ENCODE measurements around the gene SMARCA2. TPM values are rescaled to one million over a fixed set of nuclear protein-coding genes. Genes with fewer than 3 reads are reported as not detected.

Gene SMARCA2
- total RNA-seq, 1 donor, result 84.0 TPM

- H3K4me3 ChIP-seq (ENCODE audit: low read depth, low read length), result no peak overlapping the region
- no peak for TF ChIP-seq CTCF (IDR thresholded peaks at IDR 0.05; ENCODE audit: insufficient read depth, low read length)
- peak; percentile 25 for DNase-seq (ENCODE audit: low read depth)
Measured at GRCh38 chr9:2060424-2060823, 45.3 kb downstream of the SMARCA2 start.

- TF ChIP-seq CTCF (IDR thresholded peaks at IDR 0.05; ENCODE audit: insufficient read depth, low read length), result no peak
- no peak for DNase-seq (ENCODE audit: low read depth)
Measured at GRCh38 chr9:2065704-2066103, 50.6 kb downstream of the SMARCA2 start.

GRCh38 chr9:2066312-2067273, 51.4 kb downstream of the SMARCA2 start:
- DNase-seq (ENCODE audit: low read depth), result peak; percentile 6
- H3K4me3 ChIP-seq (ENCODE audit: low read depth, low read length), result no peak overlapping the region
- TF ChIP-seq CTCF (IDR thresholded peaks at IDR 0.05; ENCODE audit: insufficient read depth, low read length), result no peak

More at GRCh38 chr9:2065704-2066103, 50.6 kb downstream of the SMARCA2 start:
- H3K4me3 ChIP-seq (ENCODE audit: low read depth, low read length), result no peak overlapping the region

GRCh38 chr9:2072752-2073405, 57.7 kb downstream of the SMARCA2 start:
- H3K4me3 ChIP-seq (ENCODE audit: low read depth, low read length), result no peak overlapping the region
- no peak for DNase-seq (ENCODE audit: low read depth)
- no peak for TF ChIP-seq CTCF (IDR thresholded peaks at IDR 0.05; ENCODE audit: insufficient read depth, low read length)

GRCh38 chr9:2082772-2083171, 67.6 kb downstream of the SMARCA2 start:
- H3K4me3 ChIP-seq (ENCODE audit: low read depth, low read length), result no peak overlapping the region
- DNase-seq (ENCODE audit: low read depth), result no peak
- no peak for TF ChIP-seq CTCF (IDR thresholded peaks at IDR 0.05; ENCODE audit: insufficient read depth, low read length)

- DNase-seq (ENCODE audit: low read depth), result no peak
- TF ChIP-seq CTCF (IDR thresholded peaks at IDR 0.05; ENCODE audit: insufficient read depth, low read length), result no peak
Measured at GRCh38 chr9:2083479-2083878, 68.3 kb downstream of the SMARCA2 start.

More at GRCh38 chr9:2083479-2083878, 68.3 kb downstream of the SMARCA2 start:
- no peak overlapping the region for H3K4me3 ChIP-seq (ENCODE audit: low read depth, low read length)
